B cell (primary cell): ENCODE results near the gene H3-3A. TPM values are rescaled to one million over a fixed set of nuclear protein-coding genes. Genes with fewer than 3 reads are reported as not detected.

Experiments used
- ATAC-seq: fragments of 200-7000 bp; cut with Tn5 transposase; one replicate; pipeline ENCODE4 v1.10.0; 2021; ENCODE audit warnings: low read depth, mild to moderate bottlenecking, moderate number of reproducible peaks, moderate library complexity
- CTCF ChIA-PET: fragments of 350-600 bp; sonication (Branson Sonifier 250); formaldehyde crosslinking; loops from one replicate; lab custom pipeline; 2021; ENCODE audit warnings: antibody characterized with exemption, inconsistent platforms; lab: Charles Lee
- POLR2A ChIA-PET: fragments of 350-600 bp; sonication (Branson Sonifier 250); formaldehyde crosslinking; loops from one replicate; lab custom pipeline; 2021; ENCODE audit warnings: antibody characterized with exemption; lab: Charles Lee
- DNase-seq: peaks from one replicate; pipeline ENCODE4 v3.0.0; 2013
- H2AFZ ChIP-seq: 2 replicates; pipeline ENCODE4 v1.6.1; 2012; ENCODE audit warnings: mild to moderate bottlenecking, low read depth, low read length; ENCODE audit not compliant: insufficient read depth, poor library complexity, severe bottlenecking
- H3K27ac ChIP-seq, 2 donors: 1 replicate in 1 of 2; 2 replicates in 1 of 2; pipeline ENCODE4 v1.5.1; 2012 to 2013; ENCODE audit warnings: low read length in 2 of 2, mild to moderate bottlenecking in 2 of 2, moderate library complexity in 1 of 2
- H3K27me3 ChIP-seq, 4 experiments: fragments of 200-600 bp in 1 of 4; sonication (generic) in 1 of 4; replicated peaks in 1 of 4; 1 replicate in 2 of 4; 2 replicates in 2 of 4; pipeline versions ENCODE4 v1.6.1 to v1.7.0; 2013 to 2016; ENCODE audit warnings: low read length in 3 of 4, mild to moderate bottlenecking in 2 of 4, mixed read lengths in 1 of 4, moderate library complexity in 1 of 4; ENCODE audit not compliant: insufficient read depth in 4 of 4, control insufficient read depth in 3 of 4; ENCODE audit errors: control extremely low read depth in 1 of 4
- H3K36me3 ChIP-seq, 2 experiments: replicated peaks in 1 of 2; 1 replicate in 1 of 2; 2 replicates in 1 of 2; pipeline versions ENCODE4 v1.6.1 to v1.7.1; 2013; ENCODE audit warnings: low read length in 1 of 2; ENCODE audit not compliant: insufficient read depth in 2 of 2, control insufficient read depth in 1 of 2; ENCODE audit errors: control extremely low read depth in 1 of 2, extremely low read depth in 1 of 2
- H3K4me1 ChIP-seq, 2 donors: fragments of 200-600 bp in 1 of 2; sonication (generic) in 1 of 2; 1 replicate in 1 of 2; 2 replicates in 1 of 2; pipeline versions ENCODE4 v1.5.1 to v1.6.1; 2013 to 2017; ENCODE audit warnings: low read length in 2 of 2; ENCODE audit not compliant: control insufficient read depth in 2 of 2, insufficient read depth in 2 of 2
- H3K4me2 ChIP-seq: replicated peaks from 2 replicates; pipeline ENCODE3; 2012; ENCODE audit warnings: mild to moderate bottlenecking, low read depth, low read length; ENCODE audit not compliant: poor library complexity, severe bottlenecking
- H3K4me3 ChIP-seq, 5 experiments: fragments of 200-600 bp in 1 of 5; sonication (generic) in 1 of 5; 1 replicate in 3 of 5; 2 replicates in 2 of 5; pipeline versions ENCODE4 v1.5.1 to v1.7.0; 2011 to 2016; ENCODE audit warnings: low read length in 4 of 5, mild to moderate bottlenecking in 4 of 5, low read depth in 2 of 5, control low read depth in 1 of 5, moderate library complexity in 1 of 5; ENCODE audit not compliant: insufficient read depth in 1 of 5; ENCODE audit errors: control extremely low read depth in 1 of 5, extremely low read depth in 1 of 5
- H3K79me2 ChIP-seq: fragments of 200-600 bp; sonication (generic); one replicate; pipeline ENCODE4 v1.6.0; 2016; ENCODE audit warnings: low read length; ENCODE audit not compliant: control insufficient read depth, insufficient read depth
- H3K9ac ChIP-seq: fragments of 200-600 bp; sonication (generic); 2 replicates; pipeline ENCODE4 v1.6.1; 2017; ENCODE audit warnings: mild to moderate bottlenecking, low read length, moderate library complexity
- H3K9me3 ChIP-seq, 3 donors: one replicate each; pipeline versions ENCODE4 v1.6.1 to v1.7.1; 2013; ENCODE audit warnings: low read length in 2 of 3; ENCODE audit not compliant: control insufficient read depth in 2 of 3, insufficient read depth in 1 of 3; ENCODE audit errors: control extremely low read depth in 1 of 3
- H4K20me1 ChIP-seq: 2 replicates; pipeline ENCODE4 v1.6.0; 2012; ENCODE audit warnings: mild to moderate bottlenecking, low read length; ENCODE audit not compliant: insufficient read depth, control insufficient read depth, poor library complexity, severe bottlenecking
- H3K27ac Mint-ChIP-seq: one replicate; pipeline ENCODE4 v1.8.0; 2021; ENCODE audit warnings: mixed read lengths
- H3K27me3 Mint-ChIP-seq: one replicate; pipeline ENCODE4 v1.8.0; 2021; ENCODE audit warnings: mixed read lengths
- H3K4me1 Mint-ChIP-seq: one replicate; pipeline ENCODE4 v1.8.0; 2021; ENCODE audit warnings: mixed read lengths
- H3K4me3 Mint-ChIP-seq: one replicate; pipeline ENCODE4 v1.8.0; 2021; ENCODE audit warnings: mixed read lengths
- H3K9me3 Mint-ChIP-seq: one replicate; pipeline ENCODE4 v1.8.0; 2022; ENCODE audit warnings: mixed read lengths; ENCODE audit not compliant: insufficient read depth
- CTCF ChIP-seq: fragments of 200-600 bp; IDR thresholded peaks from one replicate; pipeline ENCODE4 v1.8.0; 2022; ENCODE audit warnings: antibody characterized with exemption, mild to moderate bottlenecking
- EZH2 ChIP-seq: IDR thresholded peaks from 2 replicates; pipeline ENCODE4 v1.6.1; 2012; ENCODE audit warnings: borderline replicate concordance, low read depth, mild to moderate bottlenecking, moderate library complexity, low read length; ENCODE audit not compliant: insufficient read depth, poor library complexity, severe bottlenecking
- WGBS: methylation state at CpG from one replicate; pipeline ENCODE4 v1.1.5; 2013; ENCODE audit warnings: missing lambda C conversion rate; ENCODE audit not compliant: insufficient coverage; 5-methylcytosine and 5-hydroxymethylcytosine counted together
- intact Hi-C: fragments of 100-400 bp; cut with micrococcal nuclease; formaldehyde crosslinking; loops from one replicate; pipeline ENCODE4 v1.10.0; 2022
- polyA plus RNA-seq: library from polyadenylated mRNA; depleted of rRNA; stranded (reverse); fragments of >200 nt; gene quantifications from 2 replicates; pipeline ENCODE4 v1.2.3, GENCODE V29; 2012
- total RNA-seq, 2 donors: library from RNA; stranded (reverse); fragments of 120-200 nt in 1 of 2; gene quantifications; 1 replicate in 1 of 2; 2 replicates in 1 of 2; pipeline versions ENCODE4 v1.2.3 to v1.2.4, GENCODE V29; 2013 to 2022

The H3-3A gene
- total and polyA plus RNA-seq, 2 donors (not counting 1 experiment from before 2014, with no cell fraction given): 349 to 561 TPM

GRCh38 chr1:226109829-226110248, 47.3 kb downstream of the H3-3A start:
- no peaks in the 10 kb centered on the region for H3K9me3 ChIP-seq
- DNase-seq (peak; percentile 93), ATAC-seq (peak; percentile 64)
- H3K4me1 ChIP-seq: peaks cover 36 to 44% of the 10 kb centered on the region in 2 donors
- no peaks in the 10 kb centered on the region for H3K36me3 ChIP-seq
- no peaks in the 10 kb centered on the region for H3K27me3 Mint-ChIP-seq
- H2AFZ ChIP-seq: peak overlapping the region; percentile 69
- peak overlapping the region; percentile 96 to 99 for H3K27ac ChIP-seq
- TF ChIP-seq EZH2: no peak
- TF ChIP-seq CTCF: no peak
- H3K4me2 ChIP-seq: peak overlapping the region; percentile 77
- H3K4me3 Mint-ChIP-seq: peak overlapping the region; percentile 96
- ChIA-PET CTCF (interaction anchor here (0.8 to 7.2 kb wide), 13 partner anchors 10 to 223 kb away, joined by 3 to 107 read pairs (median 8); partner anchors contain the start of gene H3-3A), POLR2A (interaction anchor here (0.7 to 5.6 kb wide), 14 partner anchors 9 to 1675 kb away, joined by 3 to 47 read pairs (median 12); partner anchors contain the start of genes H3-3A, SDE2 and WDR26)
- H3K4me3 ChIP-seq: peak overlapping the region in 4 of 5 experiments; percentile 57 to 85 (median 72)
- intact Hi-C loops: loop anchor here (1.0 to 5.0 kb wide), 7 partner anchors 10 to 197 kb away; partner anchors contain the start of genes LIN9 and SDE2
- under 1% methylated on average over 57 of the region's 57 CpGs for WGBS
- H4K20me1 ChIP-seq: no peaks in the 10 kb centered on the region
- H3K9me3 Mint-ChIP-seq: no peaks in the 10 kb centered on the region
- H3K4me1 Mint-ChIP-seq: peaks cover 42% of the 10 kb centered on the region
- no peaks in the 10 kb centered on the region for H3K79me2 ChIP-seq
- H3K27me3 ChIP-seq: no peaks in the 10 kb centered on the region
- peak overlapping the region; percentile 95 for H3K9ac ChIP-seq
- H3K27ac Mint-ChIP-seq: peak overlapping the region; percentile 98
